SK-N-SH treated with all-trans-retinoic acid at 6 μM for 48 hours (cell line): Measurements from ENCODE around the gene RBP5.

Experiments
- ATAC-seq: fragments of 200-7000 bp; cut with Tn5 transposase; 3 replicates; pipeline ENCODE4 v1.9.1; 2020; ENCODE audit warnings: mild to moderate bottlenecking, moderate library complexity
- ARNTL ChIP-seq: fragments of 450-650 bp; formaldehyde crosslinking; IDR thresholded peaks from 2 replicates; pipeline ENCODE4 v1.5.0; 2020; ENCODE audit warnings: low read depth, mild to moderate bottlenecking, moderate library complexity, borderline replicate concordance
- BACH2 ChIP-seq: fragments of 250-450 bp; sonication (Bioruptor Pico); IDR thresholded peaks from 2 replicates; pipeline ENCODE4 v1.9.0; 2021; ENCODE audit warnings: mild to moderate bottlenecking, borderline replicate concordance
- CREB5 ChIP-seq: fragments of 250-450 bp; sonication (Bioruptor Pico); IDR thresholded peaks from 2 replicates; pipeline ENCODE4 v1.5.1; 2020; ENCODE audit warnings: low read depth, mild to moderate bottlenecking, moderate library complexity
- CSDC2 ChIP-seq: fragments of 250-450 bp; sonication (Bioruptor Pico); IDR thresholded peaks from 2 replicates; pipeline ENCODE4 v1.5.0; 2020; ENCODE audit warnings: mild to moderate bottlenecking, moderate library complexity
- CSRNP3 ChIP-seq: fragments of 250-450 bp; sonication (Bioruptor Pico); IDR thresholded peaks from 2 replicates; pipeline ENCODE4 v1.5.1; 2021; ENCODE audit warnings: mild to moderate bottlenecking, moderate library complexity
- ESRRG ChIP-seq: fragments of 250-450 bp; sonication (Bioruptor Pico); IDR thresholded peaks from 2 replicates; pipeline ENCODE4 v1.6.1; 2021; ENCODE audit warnings: mild to moderate bottlenecking
- GLIS3 ChIP-seq: fragments of 250-450 bp; sonication (Bioruptor Pico); IDR thresholded peaks from 2 replicates; pipeline ENCODE4 v1.5.0; 2020; ENCODE audit warnings: mild to moderate bottlenecking, moderate library complexity
- OSR1 ChIP-seq: fragments of 250-450 bp; sonication (Bioruptor Pico); IDR thresholded peaks from 2 replicates; pipeline ENCODE4 v1.8.0; 2022; ENCODE audit warnings: moderate library complexity, mild to moderate bottlenecking, inconsistent platforms
- PATZ1 ChIP-seq: fragments of 250-450 bp; sonication (Bioruptor Pico); IDR thresholded peaks from 2 replicates; pipeline ENCODE4 v1.8.0; 2020; ENCODE audit warnings: mild to moderate bottlenecking, moderate library complexity, borderline replicate concordance
- POU6F1 ChIP-seq: fragments of 250-450 bp; sonication (Bioruptor Pico); IDR thresholded peaks from 2 replicates; pipeline ENCODE4 v1.8.0; 2021; ENCODE audit warnings: low read depth, mild to moderate bottlenecking, moderate library complexity, borderline replicate concordance
- PPARA ChIP-seq: fragments of 250-450 bp; sonication (Bioruptor Pico); IDR thresholded peaks from 2 replicates; pipeline ENCODE4 v1.5.0; 2020; ENCODE audit warnings: mild to moderate bottlenecking, borderline replicate concordance
- RARB ChIP-seq: fragments of 250-450 bp; sonication (Bioruptor Pico); IDR thresholded peaks from 2 replicates; pipeline ENCODE4 v1.8.0; 2021; ENCODE audit warnings: mild to moderate bottlenecking, moderate library complexity
- SNAI2 ChIP-seq: fragments of 250-450 bp; sonication (Bioruptor Pico); IDR thresholded peaks from 2 replicates; pipeline ENCODE4 v1.5.0; 2020; ENCODE audit warnings: mild to moderate bottlenecking, moderate library complexity
- TCF4 ChIP-seq: fragments of 250-450 bp; sonication (Bioruptor Pico); IDR thresholded peaks from 2 replicates; pipeline ENCODE4 v1.8.0; 2021; ENCODE audit warnings: mild to moderate bottlenecking, moderate library complexity, borderline replicate concordance
- TOX ChIP-seq: fragments of 250-450 bp; sonication (Bioruptor Pico); IDR thresholded peaks from 2 replicates; pipeline ENCODE4 v1.8.0; 2021; ENCODE audit warnings: mild to moderate bottlenecking, moderate library complexity, borderline replicate concordance
- TSHZ2 ChIP-seq: fragments of 250-450 bp; sonication (Bioruptor Pico); IDR thresholded peaks from 2 replicates; pipeline ENCODE4 v1.5.0; 2020; ENCODE audit warnings: mild to moderate bottlenecking, moderate library complexity
- ZFP3 ChIP-seq: fragments of 250-450 bp; sonication (Bioruptor Pico); IDR thresholded peaks from 2 replicates; pipeline ENCODE4 v1.5.0; 2020; ENCODE audit warnings: mild to moderate bottlenecking, moderate library complexity
- ZFP30 ChIP-seq: fragments of 450-650 bp; formaldehyde crosslinking; IDR thresholded peaks from 2 replicates; pipeline ENCODE4 v1.5.0; 2022; ENCODE audit warnings: mild to moderate bottlenecking, moderate library complexity
- ZNF70 ChIP-seq: fragments of 450-650 bp; formaldehyde crosslinking; IDR thresholded peaks from 2 replicates; pipeline ENCODE4 v1.5.0; 2020; ENCODE audit warnings: mild to moderate bottlenecking, moderate library complexity
- ZNF8 ChIP-seq: fragments of 450-650 bp; formaldehyde crosslinking; IDR thresholded peaks from 2 replicates; pipeline ENCODE4 v1.5.0; 2020; ENCODE audit warnings: mild to moderate bottlenecking, moderate library complexity

The RBP5 gene

GRCh38 chr12:7106082-7106481, 22.6 kb downstream of the RBP5 start:
- TF ChIP-seq CREB5 (CRISPR knock-in tag) (no peak), PPARA (CRISPR knock-in tag) (no peak), RARB (CRISPR knock-in tag) (no peak), OSR1 (CRISPR knock-in tag) (no peak), CSRNP3 (CRISPR knock-in tag) (no peak), CSDC2 (no peak)
- ATAC-seq, result no peak

GRCh38 chr12:7103837-7104584, 24.7 kb downstream of the RBP5 start:
- TF ChIP-seq TOX (CRISPR knock-in tag) (no peak), GLIS3 (CRISPR knock-in tag) (no peak), PATZ1 (CRISPR knock-in tag) (no peak), ESRRG (no peak), ZNF70 (CRISPR knock-in tag) (no peak), TSHZ2 (no peak), ZFP3 (CRISPR knock-in tag) (no peak), BACH2 (CRISPR knock-in tag) (no peak), PPARA (CRISPR knock-in tag) (no peak), CSDC2 (no peak)
- ATAC-seq, result no peak

GRCh38 chr12:7102582-7102981, 26.1 kb downstream of the RBP5 start:
- no peak for ATAC-seq

More at GRCh38 chr12:7102582-7102981, 26.1 kb downstream of the RBP5 start:
- TF ChIP-seq PATZ1 (CRISPR knock-in tag), result no peak
- TF ChIP-seq RARB (CRISPR knock-in tag), result no peak
- no peak for TF ChIP-seq ARNTL (CRISPR knock-in tag)
- TF ChIP-seq ESRRG, result no peak
- no peak for TF ChIP-seq POU6F1 (CRISPR knock-in tag)
- TF ChIP-seq GLIS3 (CRISPR knock-in tag), result no peak
- TF ChIP-seq CSDC2, result no peak
- no peak for TF ChIP-seq OSR1 (CRISPR knock-in tag)
- TF ChIP-seq TSHZ2, result no peak
- no peak for TF ChIP-seq BACH2 (CRISPR knock-in tag)
- no peak for TF ChIP-seq ZNF8
- no peak for TF ChIP-seq PPARA (CRISPR knock-in tag)
- no peak for TF ChIP-seq SNAI2
- no peak for TF ChIP-seq TCF4
- no peak for TF ChIP-seq CREB5 (CRISPR knock-in tag)
- TF ChIP-seq ZFP30 (CRISPR knock-in tag), result no peak
